Measurements from ENCODE around the gene ZNF831. TPM values are rescaled to one million over a fixed set of nuclear protein-coding genes. Genes with fewer than 3 reads are reported as not detected.

The ZNF831 gene
- polyA plus RNA-seq, 1 donor, result 0.20 TPM

DNA sequence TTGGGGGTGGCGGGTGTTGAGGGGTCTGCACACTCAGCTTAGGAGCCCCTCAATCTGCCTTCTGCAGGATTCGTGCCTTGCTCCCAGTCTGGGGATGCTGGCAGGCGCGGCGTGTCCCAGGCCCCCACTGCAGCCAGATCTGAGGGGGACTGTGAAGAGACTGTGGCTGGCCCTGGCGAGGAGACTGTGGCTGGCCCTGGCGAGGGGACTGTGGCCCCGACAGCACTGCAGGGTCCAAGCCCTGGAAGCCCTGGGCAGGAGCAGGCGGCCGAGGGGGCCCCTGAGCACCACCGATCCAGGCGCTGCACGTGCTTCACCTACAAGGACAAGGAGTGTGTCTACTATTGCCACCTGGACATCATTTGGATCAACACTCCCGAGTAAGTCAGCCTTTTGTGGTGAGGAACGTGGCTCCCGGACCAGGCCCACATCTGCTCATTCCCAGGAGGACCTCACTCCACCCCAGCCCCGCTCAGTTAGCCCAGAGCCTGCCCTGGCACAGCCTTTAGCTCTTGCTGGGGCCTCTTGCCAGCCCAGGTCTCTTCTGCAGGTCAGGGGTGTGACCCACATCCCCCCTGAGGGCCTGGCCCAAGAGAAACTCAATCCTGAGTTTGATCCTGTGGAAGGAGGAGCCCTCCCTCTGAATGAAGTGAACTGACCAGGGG, 137.9 kb downstream of the ZNF831 start:
- DNase-seq (ENCODE audit: low read depth), result no peak

DNA sequence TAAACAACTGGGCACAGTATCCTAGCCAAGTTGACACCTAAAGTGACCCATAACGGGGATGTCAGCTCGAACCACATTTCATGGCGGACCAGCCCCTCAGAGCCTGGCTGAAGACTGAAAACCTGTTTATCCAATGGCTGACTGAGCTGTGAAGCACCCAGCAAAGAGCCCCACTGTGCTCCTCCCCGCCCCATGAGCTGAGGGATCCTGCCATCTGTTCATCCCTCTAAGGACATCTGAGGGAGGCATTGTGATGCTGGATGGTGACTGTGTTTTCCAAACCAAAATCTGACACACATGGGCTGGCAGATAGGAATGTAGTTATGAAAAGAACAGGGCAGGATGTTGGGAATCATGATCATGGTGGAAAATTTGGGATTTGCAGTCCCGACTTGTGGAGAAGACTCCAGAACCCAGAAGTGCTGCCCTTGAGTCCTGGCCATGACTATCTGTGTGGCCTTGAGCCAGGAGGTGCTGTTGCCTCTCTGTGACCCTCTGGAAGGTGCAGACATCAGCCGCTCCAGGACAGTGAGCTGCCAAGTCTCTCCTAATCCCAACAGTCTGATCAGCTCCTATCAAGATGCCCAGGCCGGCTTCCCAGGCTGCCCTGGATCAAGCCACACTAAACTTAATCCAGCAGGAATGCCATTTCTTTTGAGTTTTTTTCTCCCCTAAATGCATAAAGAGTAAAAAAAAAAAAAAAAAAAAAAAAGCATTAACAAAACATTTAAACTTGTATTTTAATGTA, 142.5 kb downstream of the ZNF831 start:
- DNase-seq (ENCODE audit: low read depth), result no peak

DNA sequence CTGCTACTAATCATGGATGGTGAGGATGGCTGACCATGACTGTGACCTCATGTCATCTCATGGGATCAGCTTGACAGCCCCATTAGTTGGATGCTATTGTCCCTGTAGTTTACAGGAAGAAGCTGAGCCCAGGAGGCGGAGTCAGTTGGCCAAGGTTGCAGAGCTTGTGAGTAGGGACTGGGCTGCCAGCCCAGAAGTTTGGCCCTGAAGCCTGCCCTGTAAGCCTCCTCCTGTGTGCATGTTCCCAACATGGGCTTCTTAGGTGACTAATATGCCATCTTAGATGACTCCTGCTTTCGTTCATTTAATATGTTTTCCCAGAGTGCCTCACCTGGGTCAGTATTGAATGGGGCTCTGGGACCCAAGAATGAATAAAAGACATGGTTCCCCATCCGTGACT, 143.6 kb downstream of the ZNF831 start:
- no peak for DNase-seq (ENCODE audit: low read depth)

Other genes starting within 250 kb of the ZNF831 start
- 60.9 TPM for gene NELFCD, start 182.6 kb upstream of the ZNF831 start, polyA plus RNA-seq (ENCODE audit: insufficient read length)
- 57.3 TPM for gene CTSZ, start 156.6 kb upstream of the ZNF831 start, polyA plus RNA-seq (ENCODE audit: insufficient read length)
- gene TUBB1, start 144.4 kb upstream of the ZNF831 start, polyA plus RNA-seq (ENCODE audit: insufficient read length), result 0.68 TPM
- gene ATP5F1E, start 131.5 kb upstream of the ZNF831 start, polyA plus RNA-seq (ENCODE audit: insufficient read length), result 156 TPM
- 47.0 TPM for gene PRELID3B, start 121.0 kb upstream of the ZNF831 start, polyA plus RNA-seq (ENCODE audit: insufficient read length)
- 24.8 TPM for gene EDN3, start 136.8 kb downstream of the ZNF831 start, polyA plus RNA-seq (ENCODE audit: insufficient read length)